Measurements from ENCODE around the gene ULK1.
A peak's percentile ranks its signal among the peaks of the same experiment; 100 is the strongest.
"Not testable (repeated sequence)": the region's sequence is repeated elsewhere in the genome, so short reads cannot be mapped to it uniquely, and the experiment has no call there.

The ULK1 gene

GRCh38 chr12:131882804-131883520 is 11.5 kb upstream of the ULK1 start:
- Histone ChIP-seq H3K4me3 (no peak overlapping the region), H3K36me3 (ENCODE audit: insufficient read depth, low read length) (no peaks in the 10 kb centered on the region), H3K9ac (ENCODE audit: insufficient read length) (peak overlapping the region; percentile 49), H3K9me3 (ENCODE audit: low read depth, low read length) (no peaks in the 10 kb centered on the region), H3K27ac (peak overlapping the region; percentile 2; the same call in 1 of the 2 replicates)
- DNase-seq (ENCODE audit: low read depth, low spot score) = no peak
- no peak for TF ChIP-seq EZH2 (IDR thresholded peaks at IDR 0.05)
- no peak for TF ChIP-seq POLR2AphosphoS5 (IDR thresholded peaks at IDR 0.05; ENCODE audit: borderline replicate concordance, low read depth, low read length)
- no peak for TF ChIP-seq FOXP2 (optimal IDR thresholded peaks at IDR 0.05; ENCODE audit: control extremely low read depth, extremely low read length, insufficient read depth)

- no peak overlapping the region for H3K4me3 ChIP-seq
- no peak for TF ChIP-seq EZH2 (IDR thresholded peaks at IDR 0.05)
- TF ChIP-seq POLR2AphosphoS5 (IDR thresholded peaks at IDR 0.05; ENCODE audit: borderline replicate concordance, low read depth, low read length) = no peak
- TF ChIP-seq FOXP2 (optimal IDR thresholded peaks at IDR 0.05; ENCODE audit: control extremely low read depth, extremely low read length, insufficient read depth) = no peak
- peak overlapping the region; percentile 49 for H3K9ac ChIP-seq (ENCODE audit: insufficient read length)
- H3K9me3 ChIP-seq (ENCODE audit: low read depth, low read length) = no peaks in the 10 kb centered on the region
- H3K27ac ChIP-seq = peak overlapping the region; percentile 2; the same call in 1 of the 2 replicates
- no peak for DNase-seq (ENCODE audit: low read depth, low spot score)
- no peaks in the 10 kb centered on the region for H3K36me3 ChIP-seq (ENCODE audit: insufficient read depth, low read length)
Measured at GRCh38 chr12:131883521-131883900, 10.9 kb upstream of the ULK1 start.

DNA sequence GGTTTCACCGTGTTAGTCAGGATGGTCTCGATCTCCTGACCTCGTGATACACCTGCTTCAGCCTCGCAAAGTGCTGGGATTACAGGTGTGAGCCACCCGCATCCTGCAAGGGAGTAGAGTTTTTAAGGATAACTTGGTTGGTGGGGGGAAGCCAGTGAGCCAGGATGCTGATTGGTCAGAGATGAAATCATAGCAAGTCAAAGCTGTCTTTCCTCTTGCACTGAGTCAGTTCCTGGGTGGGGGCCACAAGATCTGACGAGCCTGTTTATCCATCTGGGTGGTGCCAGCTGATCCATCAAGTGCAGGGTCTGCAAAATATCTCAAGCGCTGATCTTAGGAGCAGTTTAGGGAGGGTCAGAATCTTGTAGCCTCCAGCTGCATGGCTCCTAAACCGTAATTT is 9.3 kb upstream of the ULK1 start:
- not testable (repeated sequence) for H3K36me3 ChIP-seq (ENCODE audit: insufficient read depth, low read length); H3K27ac ChIP-seq; H3K9me3 ChIP-seq (ENCODE audit: low read depth, low read length); DNase-seq (ENCODE audit: low read depth, low spot score); H3K4me3 ChIP-seq; H3K9ac ChIP-seq (ENCODE audit: insufficient read length)

DNA sequence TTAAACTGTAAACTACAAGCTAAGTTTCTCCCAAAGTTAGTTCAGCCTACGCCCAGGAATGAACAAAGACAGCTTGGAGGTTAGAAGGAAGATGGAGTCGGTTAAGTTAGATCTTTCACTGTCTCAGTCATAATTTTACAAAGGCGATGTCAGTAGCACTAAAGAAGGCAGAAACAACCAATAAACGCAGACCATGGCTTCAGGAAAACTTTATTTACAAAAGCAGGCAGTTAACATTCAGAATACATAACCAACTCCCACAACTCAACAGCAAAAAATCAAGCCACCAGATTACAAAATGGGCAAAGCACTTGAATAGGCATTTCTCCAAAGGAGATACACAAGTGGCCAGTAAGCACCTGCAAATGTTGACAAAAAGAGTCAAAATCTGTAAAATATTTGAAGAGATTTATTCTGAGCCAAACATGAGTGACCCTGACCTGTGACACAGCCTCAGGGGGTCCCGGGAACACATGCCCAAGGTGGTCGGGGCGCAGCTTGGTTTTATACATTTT is 8.8 kb upstream of the ULK1 start:
- Histone ChIP-seq H3K27ac (no peak overlapping the region), H3K4me3 (no peak overlapping the region)
- no peak for DNase-seq (ENCODE audit: low read depth, low spot score)

GRCh38 chr12:131891722-131892121 is 2.7 kb upstream of the ULK1 start:
- H3K36me3 ChIP-seq (ENCODE audit: insufficient read depth, low read length); DNase-seq (ENCODE audit: low read depth, low spot score); H3K27ac ChIP-seq; H3K9me3 ChIP-seq (ENCODE audit: low read depth, low read length); H3K4me3 ChIP-seq; H3K9ac ChIP-seq (ENCODE audit: insufficient read length): not testable (repeated sequence)

More for the DNA sequence above, 8.8 kb upstream of the ULK1 start:
- Histone ChIP-seq H3K9ac (ENCODE audit: insufficient read length) (no peak overlapping the region), H3K9me3 (ENCODE audit: low read depth, low read length) (no peaks in the 10 kb centered on the region), H3K36me3 (ENCODE audit: insufficient read depth, low read length) (no peaks in the 10 kb centered on the region)
- TF ChIP-seq POLR2AphosphoS5 (IDR thresholded peaks at IDR 0.05; ENCODE audit: borderline replicate concordance, low read depth, low read length) (no peak), EZH2 (IDR thresholded peaks at IDR 0.05) (no peak), FOXP2 (optimal IDR thresholded peaks at IDR 0.05; ENCODE audit: control extremely low read depth, extremely low read length, insufficient read depth) (no peak)

GRCh38 chr12:131892711-131893604 is 1.5 kb upstream of the ULK1 start:
- TF ChIP-seq FOXP2 (optimal IDR thresholded peaks at IDR 0.05; ENCODE audit: control extremely low read depth, extremely low read length, insufficient read depth) (no peak), POLR2AphosphoS5 (IDR thresholded peaks at IDR 0.05; ENCODE audit: borderline replicate concordance, low read depth, low read length) (no peak), EZH2 (IDR thresholded peaks at IDR 0.05) (no peak)
- H3K36me3 ChIP-seq (ENCODE audit: insufficient read depth, low read length) = peaks cover 11% of the 10 kb centered on the region; the same call in 1 of the 2 replicates
- no peaks in the 10 kb centered on the region for H3K9me3 ChIP-seq (ENCODE audit: low read depth, low read length)
- H3K27ac ChIP-seq = 0 out of 2 replicates have a peak overlapping the region, but pooled peaks have one; percentile 10
- H3K9ac ChIP-seq (ENCODE audit: insufficient read length) = no peak overlapping the region
- DNase-seq (ENCODE audit: low read depth, low spot score) = no peak
- H3K4me3 ChIP-seq = no peak overlapping the region

DNA sequence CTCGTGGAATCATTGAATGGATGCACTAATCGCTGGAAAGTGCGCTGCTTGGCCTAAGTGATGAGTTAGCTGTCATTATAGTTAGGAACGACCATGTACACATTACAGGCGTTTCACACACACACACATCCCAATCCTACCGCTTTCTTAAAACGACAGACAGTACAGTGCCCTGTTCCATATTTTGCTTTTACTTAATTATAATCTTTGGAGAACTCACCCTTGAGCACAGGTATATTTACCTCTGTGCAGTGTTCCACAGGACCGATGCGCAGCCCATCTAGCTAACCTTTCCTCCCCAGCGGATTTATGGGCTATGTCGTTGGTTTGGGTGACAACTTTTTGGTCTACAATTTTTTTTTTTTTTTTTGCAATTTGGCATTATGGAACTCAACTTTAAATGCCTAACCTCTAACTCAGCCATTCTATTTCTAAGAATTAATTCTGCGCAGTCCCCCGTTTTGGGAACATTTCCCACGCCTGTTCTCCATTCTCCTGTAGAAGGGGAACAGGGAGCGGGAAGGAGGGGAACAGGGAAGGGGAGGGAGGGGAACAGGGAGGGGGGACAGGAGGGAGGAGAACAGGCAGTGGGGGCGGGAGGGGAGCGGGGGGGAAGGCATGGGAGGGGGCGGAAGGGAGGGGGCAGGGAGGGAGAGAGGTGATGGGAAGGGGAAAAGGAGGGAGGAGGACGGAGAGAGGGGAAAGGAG is 663 bp upstream of the ULK1 start:
- Histone ChIP-seq H3K36me3 (ENCODE audit: insufficient read depth, low read length) (peaks cover 13% of the 10 kb centered on the region; the same call in 1 of the 2 replicates), H3K4me3 (0 out of 2 replicates have a peak overlapping the region, but pooled peaks have one; percentile 42), H3K9me3 (ENCODE audit: low read depth, low read length) (no peaks in the 10 kb centered on the region), H3K27ac (peak overlapping the region; percentile 10; the same call in 1 of the 2 replicates), H3K9ac (ENCODE audit: insufficient read length) (no peak overlapping the region)
- no peak for TF ChIP-seq FOXP2 (optimal IDR thresholded peaks at IDR 0.05; ENCODE audit: control extremely low read depth, extremely low read length, insufficient read depth)
- TF ChIP-seq POLR2AphosphoS5 (IDR thresholded peaks at IDR 0.05; ENCODE audit: borderline replicate concordance, low read depth, low read length) = no peak
- no peak for TF ChIP-seq EZH2 (IDR thresholded peaks at IDR 0.05)
- DNase-seq (ENCODE audit: low read depth, low spot score) = no peak
